Jurkat, Clone E6-1 (cell line): Measurements from ENCODE around the gene MANSC1. TPM values are rescaled to one million over a fixed set of nuclear protein-coding genes. Genes with fewer than 3 reads are reported as not detected.

Source experiments
- DNase-seq: peaks from one replicate; pipeline ENCODE4 v3.0.0-alpha.2; 2011; ENCODE audit warnings: low read depth, low spot score
- H3K4me3 ChIP-seq: 2 replicates; pipeline ENCODE4 v1.5.1; 2011; ENCODE audit warnings: mild to moderate bottlenecking, low read length, control low read depth, moderate library complexity
- polyA plus RNA-seq: library from polyadenylated mRNA; unstranded; fragments of >200 nt; gene quantifications from one replicate; pipeline ENCODE4 v1.2.1, GENCODE V29; 2012; ENCODE audit warnings: missing spikeins; ENCODE audit not compliant: insufficient read length, insufficient read depth

The MANSC1 gene
- polyA plus RNA-seq: 2.2 TPM

- peak; percentile 76 for DNase-seq
- peak within 1 kb of the TSS; percentile 56 for H3K4me3 ChIP-seq
Observed at GRCh38 chr12:12349711-12350665, at the start of gene MANSC1. Gene MANSC1, minus strand, starts transcription at chr12:12350242. Its CDS starts 6,928 bp downstream, at chr12:12343314.

- no peak overlapping the region for H3K4me3 ChIP-seq
Observed at GRCh38 chr12:12399161-12399560, 49.1 kb upstream of the MANSC1 start.

GRCh38 chr12:12398026-12398859 lies 48.2 kb upstream of the MANSC1 start:
- H3K4me3 ChIP-seq: no peak overlapping the region
- DNase-seq: no peak

More at GRCh38 chr12:12399161-12399560, 49.1 kb upstream of the MANSC1 start:
- no peak for DNase-seq

GRCh38 chr12:12397184-12397583 lies 47.1 kb upstream of the MANSC1 start:
- DNase-seq: no peak
- no peak overlapping the region for H3K4me3 ChIP-seq

GRCh38 chr12:12396694-12397093 lies 46.7 kb upstream of the MANSC1 start:
- no peak for DNase-seq
- H3K4me3 ChIP-seq: no peak overlapping the region

- no peak for DNase-seq
Observed at GRCh38 chr12:12393171-12393570, 43.1 kb upstream of the MANSC1 start.

GRCh38 chr12:12392413-12392812 lies 42.4 kb upstream of the MANSC1 start:
- no peak overlapping the region for H3K4me3 ChIP-seq
- DNase-seq: peak; percentile 69

More at GRCh38 chr12:12393171-12393570, 43.1 kb upstream of the MANSC1 start:
- H3K4me3 ChIP-seq: no peak overlapping the region

GRCh38 chr12:12387501-12387900 lies 37.5 kb upstream of the MANSC1 start:
- DNase-seq: no peak
- H3K4me3 ChIP-seq: no peak overlapping the region

- peak; percentile 62 for DNase-seq
- H3K4me3 ChIP-seq: no peak overlapping the region
Observed at GRCh38 chr12:12384571-12385340, 34.7 kb upstream of the MANSC1 start.

- no peak for DNase-seq
- no peak overlapping the region for H3K4me3 ChIP-seq
Observed at GRCh38 chr12:12381982-12382381, 31.9 kb upstream of the MANSC1 start.

- DNase-seq: no peak
- no peak overlapping the region for H3K4me3 ChIP-seq
Observed at GRCh38 chr12:12380949-12381593, 31.0 kb upstream of the MANSC1 start.

GRCh38 chr12:12379831-12380730 lies 30.0 kb upstream of the MANSC1 start:
- no peak overlapping the region for H3K4me3 ChIP-seq
- DNase-seq: no peak

- no peak overlapping the region for H3K4me3 ChIP-seq
- no peak for DNase-seq
Observed at GRCh38 chr12:12378616-12379015, 28.6 kb upstream of the MANSC1 start.

GRCh38 chr12:12376646-12377448 lies 26.8 kb upstream of the MANSC1 start:
- peak; percentile 90 for DNase-seq
- no peak overlapping the region for H3K4me3 ChIP-seq

- no peak overlapping the region for H3K4me3 ChIP-seq
- DNase-seq: no peak
Observed at GRCh38 chr12:12372946-12373722, 23.1 kb upstream of the MANSC1 start.

- no peak for DNase-seq
- H3K4me3 ChIP-seq: no peak overlapping the region
Observed at GRCh38 chr12:12367482-12367998, 17.5 kb upstream of the MANSC1 start.
